ENCODE results near the gene NPIPB12. TPM values are rescaled to one million over a fixed set of nuclear protein-coding genes. Genes with fewer than 3 reads are reported as not detected.

The NPIPB12 gene
- total and polyA plus RNA-seq, 2 of the 8 experiments (the other 6 are each of a cell fraction or from before 2014, with no cell fraction given) = 43.6 to 50.9 TPM

Small RNAs within 50 kb of the gene (small RNA-seq; reads per million reads assigned to genes)
- not detected for gene AC133555.2 (ENCODE audit: insufficient read depth)

Other genes starting within 250 kb of the NPIPB12 start
- 1.6 and 2.2 TPM in 2 replicates for gene NPIPB11, start 99.7 kb downstream of the NPIPB12 start, total RNA-seq (2021; fragmentation: NEBNext Ultra II Directional; extraction: Animal tissue kit (Norgen Biotek cat#: 25700))
- gene NPIPB11, start 99.7 kb downstream of the NPIPB12 start, polyA plus RNA-seq (2011; rRNA removed) = 3.4 and 5.6 TPM in 2 replicates
- gene BOLA2, start 52.1 kb downstream of the NPIPB12 start, total RNA-seq (2021; fragmentation: NEBNext Ultra II Directional; extraction: Animal tissue kit (Norgen Biotek cat#: 25700)) = 9.8 and 13.0 TPM in 2 replicates
- 61.1 and 75.2 TPM in 2 replicates for gene BOLA2, start 52.1 kb downstream of the NPIPB12 start, polyA plus RNA-seq (2011; rRNA removed)
- gene SLX1B, start 51.9 kb downstream of the NPIPB12 start, total RNA-seq (2021; fragmentation: NEBNext Ultra II Directional; extraction: Animal tissue kit (Norgen Biotek cat#: 25700)) = 47.9 and 71.6 TPM in 2 replicates
- 101 and 141 TPM in 2 replicates for gene SLX1B, start 51.9 kb downstream of the NPIPB12 start, polyA plus RNA-seq (2011; rRNA removed)
- 0.82 and 4.1 TPM in 2 replicates for gene SULT1A4, start 46.5 kb downstream of the NPIPB12 start, total RNA-seq (2021; fragmentation: NEBNext Ultra II Directional; extraction: Animal tissue kit (Norgen Biotek cat#: 25700))
- 1.4 and 1.7 TPM in 2 replicates for gene SULT1A4, start 46.5 kb downstream of the NPIPB12 start, polyA plus RNA-seq (2011; rRNA removed)
- gene SPN, start 156.8 kb upstream of the NPIPB12 start, total RNA-seq (2021; fragmentation: NEBNext Ultra II Directional; extraction: Animal tissue kit (Norgen Biotek cat#: 25700)) = 1.6 and 1.8 TPM in 2 replicates
- 1.3 and 1.5 TPM in 2 replicates for gene SPN, start 156.8 kb upstream of the NPIPB12 start, polyA plus RNA-seq (2011; rRNA removed)
- gene QPRT, start 172.8 kb upstream of the NPIPB12 start, total RNA-seq (2021; fragmentation: NEBNext Ultra II Directional; extraction: Animal tissue kit (Norgen Biotek cat#: 25700)) = 102 and 106 TPM in 2 replicates
- gene QPRT, start 172.8 kb upstream of the NPIPB12 start, polyA plus RNA-seq (2011; rRNA removed) = 89.0 and 119 TPM in 2 replicates
- gene C16orf54, start 239.6 kb upstream of the NPIPB12 start, total RNA-seq (2021; fragmentation: NEBNext Ultra II Directional; extraction: Animal tissue kit (Norgen Biotek cat#: 25700)) = not detected in 2 replicates
- not detected in 2 replicates for gene C16orf54, start 239.6 kb upstream of the NPIPB12 start, polyA plus RNA-seq (2011; rRNA removed)